GM18526 (cell line): ENCODE data around the gene CARNS1.
A peak's percentile ranks its signal among the peaks of the same experiment; 100 is the strongest.

ENCODE experiments used
- POLR2A ChIP-seq: IDR thresholded peaks from 3 replicates; pipeline ENCODE4 v1.6.1; 2011; ENCODE audit not compliant: insufficient read length; ENCODE audit errors: extremely low read depth

CARNS1 gene

DNA sequence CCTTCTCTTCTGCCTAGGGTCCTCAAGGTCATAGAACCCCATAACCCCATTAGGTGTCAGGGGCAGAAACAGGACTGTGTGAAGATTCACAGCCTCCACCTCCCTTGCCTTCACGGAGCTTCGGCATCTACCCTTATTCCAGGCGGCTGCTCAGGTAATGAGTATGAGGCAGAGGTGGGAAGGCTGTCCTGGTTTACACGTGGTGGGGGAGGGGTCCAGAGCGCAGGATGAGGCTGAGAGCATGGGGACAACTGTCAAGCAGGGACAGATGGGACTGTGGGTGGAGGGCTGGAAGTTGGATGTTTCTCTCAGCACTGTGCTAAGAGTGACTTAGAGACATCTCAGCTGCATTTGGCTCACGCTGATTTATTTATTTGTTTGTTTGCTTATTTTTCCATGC, 28.0 kb upstream of the CARNS1 start:
- TF ChIP-seq POLR2A = no peak

DNA sequence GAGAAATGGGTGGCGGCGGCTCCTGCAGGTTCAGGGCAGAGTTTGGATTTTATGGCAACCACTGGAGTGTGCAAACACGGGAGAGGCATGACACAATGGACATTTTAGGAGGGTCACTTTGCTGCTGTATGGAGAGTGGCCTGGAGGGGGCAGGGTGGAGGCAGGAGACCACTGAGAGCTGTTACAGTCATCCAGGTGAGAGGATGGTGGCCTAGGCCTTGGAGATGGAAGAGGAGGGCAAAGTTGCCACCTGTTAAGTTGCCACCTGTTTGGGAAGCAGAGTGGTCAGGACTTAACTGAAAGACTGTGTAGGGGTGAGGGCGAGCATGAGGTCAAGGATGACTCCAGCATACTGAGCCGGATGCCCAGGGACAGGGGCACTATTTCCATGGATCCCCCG, 26.0 kb upstream of the CARNS1 start:
- no peak for TF ChIP-seq POLR2A

DNA sequence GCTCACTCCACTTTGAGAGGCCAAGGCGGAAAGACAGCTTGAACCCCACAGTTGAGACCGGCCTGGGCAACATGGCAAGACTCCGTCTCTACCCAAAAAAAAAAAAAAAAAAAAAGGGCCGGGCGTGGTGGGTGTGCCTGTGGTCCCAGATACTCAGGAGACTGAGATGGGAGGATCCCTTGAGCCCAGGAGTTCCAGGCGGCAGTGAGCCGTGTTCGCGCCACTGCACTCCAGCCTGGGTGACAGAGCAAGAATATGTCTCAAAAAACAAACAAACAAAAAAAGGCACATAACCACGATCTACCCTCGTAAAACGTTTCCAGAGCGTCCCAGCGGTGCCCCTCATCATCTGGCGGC, 24.6 kb upstream of the CARNS1 start:
- TF ChIP-seq POLR2A = no peak

DNA sequence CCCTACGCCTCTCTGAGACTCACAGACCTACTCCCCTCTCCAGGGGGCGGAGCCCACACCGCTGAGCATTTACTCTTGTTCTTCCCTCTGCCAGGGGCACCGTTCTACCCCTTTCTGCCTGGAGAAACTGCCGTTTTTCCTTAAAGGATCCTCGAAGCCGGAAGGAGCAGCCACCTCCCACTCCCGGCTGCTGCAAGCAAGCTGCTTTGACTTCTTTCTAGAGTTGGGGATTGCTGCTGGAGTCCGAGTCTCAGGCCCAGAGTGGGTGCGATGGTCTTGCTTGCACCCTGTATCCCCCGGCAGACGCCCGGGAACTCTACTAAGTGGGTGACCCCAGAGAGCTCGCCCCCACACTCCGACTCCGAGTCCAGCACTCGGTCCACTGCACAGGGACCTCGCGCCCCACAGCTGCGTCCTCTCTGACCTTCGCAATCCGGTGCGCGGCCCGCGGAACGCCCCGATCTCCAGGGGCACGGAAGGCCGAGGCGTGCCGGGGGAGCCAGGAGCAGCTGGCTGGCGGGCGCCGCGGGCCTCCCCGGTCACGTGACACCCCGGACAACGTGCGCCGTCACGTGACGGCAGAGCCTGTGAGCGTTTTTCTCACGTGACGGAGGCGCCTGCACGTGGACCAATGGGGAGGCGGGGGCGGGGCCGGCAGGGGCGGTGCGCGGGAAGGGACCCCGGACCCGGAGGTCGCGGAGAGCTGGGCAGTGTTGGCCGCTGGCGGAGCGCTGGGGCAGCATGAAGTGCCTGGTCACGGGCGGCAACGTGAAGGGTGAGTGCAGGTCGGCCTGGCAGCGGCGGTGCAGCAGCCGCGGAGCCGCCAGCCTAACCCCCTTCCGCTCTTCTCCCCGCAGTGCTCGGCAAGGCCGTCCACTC, 23.9 kb upstream of the CARNS1 start, which contains the start of gene RAD9A:
RAD9A (plus strand) TSS at position 683 of the 879 bp plus-strand sequence; CDS start at position 742, 59 bp downstream.
- TF ChIP-seq POLR2A = peak; percentile 79

- no peak for TF ChIP-seq POLR2A
Observed at GRCh38 chr11:67392183-67392715, 23.2 kb upstream of the CARNS1 start.

GRCh38 chr11:67393437-67393836, 22.0 kb upstream of the CARNS1 start:
- no peak for TF ChIP-seq POLR2A

DNA sequence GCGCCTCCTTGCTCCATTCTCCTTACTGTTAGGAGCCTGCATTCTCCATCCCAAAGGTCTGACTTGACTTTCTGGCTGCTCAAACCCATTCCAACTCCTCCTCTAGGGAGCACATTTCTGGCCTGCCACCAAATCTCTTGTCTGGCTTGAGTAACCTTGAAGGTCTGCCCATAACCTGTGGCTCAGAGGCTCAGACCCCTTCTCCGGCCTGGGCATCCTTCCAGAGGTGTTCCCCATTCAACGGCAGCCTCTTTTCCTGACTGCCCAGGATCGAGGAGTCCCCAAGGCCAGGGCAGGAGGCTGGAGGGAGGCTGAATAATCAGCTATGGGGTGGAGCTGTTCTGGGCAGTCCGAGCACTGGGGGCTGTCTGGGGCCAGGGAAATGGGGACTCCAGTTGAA, 21.5 kb upstream of the CARNS1 start:
- TF ChIP-seq POLR2A = no peak

- TF ChIP-seq POLR2A = no peak
Observed at GRCh38 chr11:67395555-67396258, 19.8 kb upstream of the CARNS1 start.

GRCh38 chr11:67396259-67396581, 19.3 kb upstream of the CARNS1 start:
- no peak for TF ChIP-seq POLR2A

GRCh38 chr11:67396587-67397389, 18.7 kb upstream of the CARNS1 start:
- TF ChIP-seq POLR2A = no peak

- no peak for TF ChIP-seq POLR2A
Observed at GRCh38 chr11:67397536-67397935, 17.9 kb upstream of the CARNS1 start.

- TF ChIP-seq POLR2A = no peak
Observed at GRCh38 chr11:67397986-67398660, 17.4 kb upstream of the CARNS1 start.

GRCh38 chr11:67398661-67399563, 16.6 kb upstream of the CARNS1 start:
- peak; percentile 22 for TF ChIP-seq POLR2A
